T-cell (primary cell): ENCODE results near the gene PRMT3. TPM values are rescaled to one million over a fixed set of nuclear protein-coding genes. Genes with fewer than 3 reads are reported as not detected.
"Not testable (repeated sequence)": the region's sequence is repeated elsewhere in the genome, so short reads cannot be mapped to it uniquely, and the experiment has no call there.

ENCODE experiments used
- ATAC-seq, 4 experiments: fragments of 200-7000 bp in 3 of 4; fragments of 150-1000 bp in 1 of 4; cut with Tn5 transposase; replicated peaks in 1 of 4; 1 replicate in 3 of 4; 2 replicates in 1 of 4; pipeline ENCODE4 v1.10.0; 2021; ENCODE audit warnings: moderate library complexity in 3 of 4, mild to moderate bottlenecking in 2 of 4, moderate number of reproducible peaks in 1 of 4
- CTCF ChIA-PET, 2 donors: fragments of 300-600 bp; sonication (Branson Sonifier 250); formaldehyde crosslinking; loops; one replicate each; lab custom pipeline; 2022; ENCODE audit warnings: antibody characterized with exemption in 2 of 2; lab: Charles Lee
- POLR2A ChIA-PET, 2 donors: fragments of 300-600 bp; sonication (Branson Sonifier 250); formaldehyde crosslinking; loops; one replicate each; lab custom pipeline; 2022; ENCODE audit warnings: antibody characterized with exemption in 2 of 2; lab: Charles Lee
- DNase-seq, 35 experiments: peaks; one replicate each; pipeline versions ENCODE4 v3.0.0 to v3.0.0-alpha.2; 2013 to 2023
- H3K27ac ChIP-seq: one replicate; pipeline ENCODE4 v1.5.1; 2013; ENCODE audit warnings: low read length
- H3K27me3 ChIP-seq, 2 experiments: replicated peaks in 1 of 2; 1 replicate in 1 of 2; 2 replicates in 1 of 2; pipeline versions ENCODE4 v1.6.1 to v1.7.0; 2013; ENCODE audit warnings: low read length in 1 of 2, mixed read lengths in 1 of 2; ENCODE audit not compliant: control insufficient read depth in 2 of 2, insufficient read depth in 2 of 2; ENCODE audit errors: extremely low read depth in 1 of 2
- H3K36me3 ChIP-seq, 2 donors: 1 replicate in 1 of 2; 2 replicates in 1 of 2; pipeline versions ENCODE4 v1.6.1 to v1.7.0; 2013; ENCODE audit warnings: low read length in 1 of 2; ENCODE audit not compliant: control insufficient read depth in 2 of 2, insufficient read depth in 1 of 2; ENCODE audit errors: extremely low read depth in 1 of 2
- H3K4me1 ChIP-seq, 2 experiments: 1 replicate in 1 of 2; 2 replicates in 1 of 2; pipeline versions ENCODE4 v1.6.1 to v1.7.0; 2013; ENCODE audit warnings: low read length in 2 of 2, mixed read lengths in 1 of 2; ENCODE audit not compliant: insufficient read depth in 2 of 2, control insufficient read depth in 1 of 2; ENCODE audit errors: extremely low read depth in 1 of 2
- H3K4me3 ChIP-seq, 2 donors: 1 replicate in 1 of 2; 2 replicates in 1 of 2; pipeline versions ENCODE4 v1.5.1 to v1.7.0; 2013; ENCODE audit warnings: mild to moderate bottlenecking in 2 of 2, low read length in 1 of 2, moderate library complexity in 1 of 2; ENCODE audit not compliant: control insufficient read depth in 1 of 2; ENCODE audit errors: extremely low read depth in 1 of 2
- H3K9me3 ChIP-seq: 2 replicates; pipeline ENCODE4 v1.7.0; 2013
- H3K27ac Mint-ChIP-seq, 2 donors: one replicate each; pipeline ENCODE4 v1.8.0; 2020 to 2021; ENCODE audit warnings: mild to moderate bottlenecking in 2 of 2, mixed read lengths in 2 of 2
- H3K27me3 Mint-ChIP-seq, 2 donors: one replicate each; pipeline ENCODE4 v1.8.0; 2021 to 2022; ENCODE audit warnings: mixed read lengths in 2 of 2
- H3K36me3 Mint-ChIP-seq: one replicate; pipeline ENCODE4 v1.8.0; 2021; ENCODE audit warnings: mixed read lengths
- H3K4me1 Mint-ChIP-seq, 3 donors: one replicate each; pipeline ENCODE4 v1.8.0; 2020 to 2022; ENCODE audit warnings: mixed read lengths in 3 of 3, mild to moderate bottlenecking in 1 of 3
- H3K4me3 Mint-ChIP-seq, 3 donors: one replicate each; pipeline ENCODE4 v1.8.0; 2020 to 2022; ENCODE audit warnings: mild to moderate bottlenecking in 3 of 3, mixed read lengths in 3 of 3, moderate library complexity in 3 of 3
- H3K9me3 Mint-ChIP-seq, 3 donors: one replicate each; pipeline ENCODE4 v1.8.0; 2020 to 2022; ENCODE audit warnings: mixed read lengths in 3 of 3
- WGBS: methylation state at CpG from one replicate; pipeline ENCODE4 v1.1.5; 2013; ENCODE audit warnings: missing lambda C conversion rate; ENCODE audit not compliant: insufficient coverage; 5-methylcytosine and 5-hydroxymethylcytosine counted together
- total RNA-seq, 35 experiments: library from RNA in 6 of 35; stranded (reverse) in 6 of 35; fragments of 120-200 nt in 1 of 35; gene quantifications; one replicate each; pipeline versions ENCODE4 v1.2.1 to v1.2.4 and lab custom pipeline; 2013 to 2026

PRMT3 gene
- total RNA-seq, 5 donors from 2014 or later (not counting 1 experiment from before 2014, with no cell fraction given): 12.9 to 19.5 (median 17.2) TPM

DNA sequence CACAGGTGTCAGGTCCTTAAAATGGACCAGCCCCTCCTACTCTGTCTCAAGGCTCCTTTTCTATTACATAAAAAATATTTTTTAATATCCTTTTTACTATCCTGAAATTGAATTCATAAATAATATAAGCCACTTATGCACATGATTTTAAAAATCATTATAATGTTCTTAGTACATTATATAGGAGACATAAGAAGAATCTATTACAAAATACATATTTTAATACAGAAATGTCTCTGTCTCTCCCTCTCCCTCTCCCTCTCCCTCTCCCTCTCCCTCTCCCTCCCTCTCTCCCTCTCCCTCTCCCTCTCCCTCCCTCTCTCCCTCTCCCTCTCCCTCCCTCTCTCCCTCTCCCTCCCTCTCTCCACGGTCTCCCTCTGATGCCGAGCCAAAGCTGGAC lies 159.9 kb downstream of the PRMT3 start:
- Mint-ChIP-seq H3K27ac (no peak overlapping the region), H3K9me3 (no peaks in the 10 kb centered on the region), H3K4me1 (no peaks in the 10 kb centered on the region), H3K4me3 (no peak overlapping the region), H3K27me3 (peaks cover 0 to 11% of the 10 kb centered on the region in 2 donors), H3K36me3 (no peaks in the 10 kb centered on the region)
- no peaks in the 10 kb centered on the region for H3K4me1 ChIP-seq
- ATAC-seq: no peak
- DNase-seq: no peak
- H3K27ac ChIP-seq: no peak overlapping the region
- H3K36me3 ChIP-seq: no peaks in the 10 kb centered on the region
- H3K4me3 ChIP-seq: no peak overlapping the region
- CTCF ChIA-PET: no interaction called here
- no peaks in the 10 kb centered on the region for H3K9me3 ChIP-seq
- peaks cover 0 to 22% of the 10 kb centered on the region in 2 experiments for H3K27me3 ChIP-seq
- WGBS: no CpG with 5 or more reads among the region's 2 CpGs
- POLR2A ChIA-PET: no interaction called here

DNA sequence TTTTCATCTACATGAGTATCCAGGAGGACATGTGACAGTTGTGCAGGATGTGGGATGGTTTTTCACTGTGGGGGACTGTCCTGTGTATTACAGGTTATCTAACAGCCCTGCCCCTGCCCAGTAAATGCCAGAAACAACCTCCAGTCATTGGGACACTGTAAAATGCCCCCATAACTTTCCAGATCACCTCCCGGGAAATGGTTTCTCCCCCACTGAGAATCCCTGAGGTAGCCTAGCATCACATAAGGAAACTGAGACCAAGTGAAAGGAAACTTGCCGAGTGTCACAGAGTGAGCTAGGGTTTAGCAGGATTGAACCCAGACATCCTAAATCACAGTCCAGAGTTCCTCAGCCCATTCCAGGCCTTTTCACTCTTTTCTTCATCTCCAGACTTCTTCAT lies 163.6 kb downstream of the PRMT3 start:
- WGBS: 94% methylated on average over 2 of the region's 2 CpGs
- Histone ChIP-seq H3K9me3 (no peaks in the 10 kb centered on the region), H3K27me3 (peaks cover 0 to 10% of the 10 kb centered on the region in 2 experiments), H3K4me3 (no peak overlapping the region), H3K27ac (no peak overlapping the region), H3K4me1 (no peaks in the 10 kb centered on the region), H3K36me3 (no peaks in the 10 kb centered on the region)
- POLR2A ChIA-PET: no interaction called here
- H3K4me3 Mint-ChIP-seq: no peak overlapping the region
- H3K27me3 Mint-ChIP-seq: peaks cover 3 to 18% of the 10 kb centered on the region in 2 donors
- H3K4me1 Mint-ChIP-seq: no peaks in the 10 kb centered on the region
- no peak for ATAC-seq
- H3K36me3 Mint-ChIP-seq: no peaks in the 10 kb centered on the region
- no peak for DNase-seq
- no peak overlapping the region for H3K27ac Mint-ChIP-seq
- peaks cover 0 to 7% (median 1%) of the 10 kb centered on the region in 3 donors for H3K9me3 Mint-ChIP-seq
- CTCF ChIA-PET: no interaction called here

DNA sequence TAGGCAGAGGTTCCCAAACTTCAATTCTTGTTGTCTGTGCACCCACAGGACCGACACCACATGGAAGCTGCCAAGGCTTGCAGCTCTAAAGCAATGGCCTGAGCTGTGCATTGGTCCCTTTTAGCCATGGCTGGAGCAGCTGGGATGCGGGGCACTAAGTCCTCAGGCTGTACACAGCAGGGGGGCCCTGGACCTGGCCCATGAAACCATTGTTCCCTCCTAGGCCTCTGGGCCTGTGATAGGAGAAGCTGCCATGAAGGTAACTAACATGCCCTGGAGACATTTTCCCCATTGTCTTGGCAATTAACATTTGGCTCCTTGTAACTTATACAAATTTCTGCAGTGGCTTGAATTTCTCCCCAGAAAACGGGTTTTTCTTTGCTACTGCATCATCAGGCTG lies 168.3 kb downstream of the PRMT3 start:
- H3K27ac Mint-ChIP-seq: no peak overlapping the region

DNA sequence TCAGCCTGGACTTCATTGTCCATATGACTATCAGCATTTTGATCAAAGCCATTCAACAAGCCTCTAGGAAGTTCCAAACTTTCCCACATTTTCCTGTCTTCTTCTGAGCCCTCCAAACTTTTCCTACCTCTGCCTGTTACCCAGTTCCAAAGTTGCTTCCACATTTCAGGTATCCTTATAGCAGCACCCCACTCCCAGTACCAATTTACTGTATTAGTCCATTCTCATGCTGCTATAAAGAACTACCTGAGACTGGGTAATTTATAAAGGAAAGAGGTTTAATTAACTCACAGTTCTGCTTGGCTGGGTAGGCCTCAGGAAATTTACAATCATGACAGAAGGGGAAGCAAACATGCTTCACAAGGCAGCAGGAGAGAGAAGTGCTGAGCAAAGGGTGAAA lies 168.9 kb downstream of the PRMT3 start:
- H3K27ac ChIP-seq, H3K4me3 Mint-ChIP-seq, DNase-seq, H3K4me1 Mint-ChIP-seq, H3K27ac Mint-ChIP-seq, H3K4me3 ChIP-seq, H3K36me3 ChIP-seq, CTCF ChIA-PET, H3K36me3 Mint-ChIP-seq, H3K9me3 ChIP-seq, H3K4me1 ChIP-seq, H3K27me3 ChIP-seq, ATAC-seq, POLR2A ChIA-PET: not testable (repeated sequence)
- H3K27me3 Mint-ChIP-seq: peaks cover 12 to 18% of the 10 kb centered on the region in 2 donors
- H3K9me3 Mint-ChIP-seq: peaks cover 3 to 17% (median 5%) of the 10 kb centered on the region in 3 donors

More for the DNA sequence above, 168.3 kb downstream of the PRMT3 start:
- DNase-seq (no peak), ATAC-seq (no peak)
- no peak overlapping the region for H3K4me3 Mint-ChIP-seq
- ChIA-PET POLR2A (no interaction called here), CTCF (no interaction called here)
- peaks cover 3 to 17% (median 5%) of the 10 kb centered on the region in 3 donors for H3K9me3 Mint-ChIP-seq
- no peaks in the 10 kb centered on the region for H3K36me3 ChIP-seq
- H3K27me3 ChIP-seq: peaks cover 0 to 2% of the 10 kb centered on the region in 2 experiments
- no peak overlapping the region for H3K27ac ChIP-seq
- no peak overlapping the region for H3K4me3 ChIP-seq
- no peaks in the 10 kb centered on the region for H3K36me3 Mint-ChIP-seq
- WGBS: 61% methylated on average over 3 of the region's 3 CpGs
- H3K9me3 ChIP-seq: no peaks in the 10 kb centered on the region
- no peaks in the 10 kb centered on the region for H3K4me1 Mint-ChIP-seq
- H3K4me1 ChIP-seq: no peaks in the 10 kb centered on the region
- H3K27me3 Mint-ChIP-seq: peaks cover 12 to 21% of the 10 kb centered on the region in 2 donors

DNA sequence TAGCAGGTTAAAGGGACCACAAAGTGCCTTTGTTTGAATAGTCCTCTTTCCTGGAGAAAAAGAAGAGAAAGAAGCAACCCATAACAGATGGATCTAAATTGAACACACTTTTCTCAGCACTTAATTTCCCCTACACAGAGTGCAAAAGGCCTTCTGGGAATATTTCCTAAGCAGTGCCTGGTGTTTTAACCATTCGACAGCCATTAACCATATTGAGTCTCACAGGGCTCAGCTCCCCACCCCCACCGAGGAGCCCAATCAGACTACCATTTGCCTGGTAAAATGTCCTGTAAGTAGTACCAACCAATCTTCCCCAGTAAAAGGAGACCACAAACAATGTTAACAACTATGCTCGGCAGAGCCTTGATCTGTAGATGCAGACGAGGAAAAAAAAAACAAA lies 171.2 kb downstream of the PRMT3 start:
- no peaks in the 10 kb centered on the region for H3K4me1 ChIP-seq
- no peak overlapping the region for H3K27ac ChIP-seq
- no peaks in the 10 kb centered on the region for H3K9me3 ChIP-seq
- H3K9me3 Mint-ChIP-seq: peaks cover 3 to 17% (median 5%) of the 10 kb centered on the region in 3 donors
- ChIA-PET CTCF (no interaction called here), POLR2A (no interaction called here)
- H3K36me3 ChIP-seq: no peaks in the 10 kb centered on the region
- no peak overlapping the region for H3K4me3 ChIP-seq
- H3K4me3 Mint-ChIP-seq: no peak overlapping the region
- DNase-seq (no peak), ATAC-seq (no peak)
- H3K27me3 Mint-ChIP-seq: peaks cover 12 to 21% of the 10 kb centered on the region in 2 donors
- no peaks in the 10 kb centered on the region for H3K27me3 ChIP-seq
- H3K4me1 Mint-ChIP-seq: no peaks in the 10 kb centered on the region
- H3K27ac Mint-ChIP-seq: no peak overlapping the region
- 62% methylated on average over 2 of the region's 4 CpGs for WGBS
- H3K36me3 Mint-ChIP-seq: no peaks in the 10 kb centered on the region

Other genes with a start within 250 kb of the PRMT3 start
- not detected for gene DBX1, start 227.2 kb upstream of the PRMT3 start, total RNA-seq
- gene HTATIP2, start 24.0 kb upstream of the PRMT3 start, total RNA-seq: 10 to 100 TPM; 16.0 to 46.9 (median 40.0) TPM
- not detected for gene SLC6A5, start 211.9 kb downstream of the PRMT3 start, total RNA-seq